Measurements from ENCODE around the gene TRPM2.
"Not testable (repeated sequence)": the region's sequence is repeated elsewhere in the genome, so short reads cannot be mapped to it uniquely, and the experiment has no call there.

The TRPM2 gene

GRCh38 chr21:44415073-44416025 is 61.9 kb downstream of the TRPM2 start:
- no peak for DNase-seq (ENCODE audit: low read depth)

DNA sequence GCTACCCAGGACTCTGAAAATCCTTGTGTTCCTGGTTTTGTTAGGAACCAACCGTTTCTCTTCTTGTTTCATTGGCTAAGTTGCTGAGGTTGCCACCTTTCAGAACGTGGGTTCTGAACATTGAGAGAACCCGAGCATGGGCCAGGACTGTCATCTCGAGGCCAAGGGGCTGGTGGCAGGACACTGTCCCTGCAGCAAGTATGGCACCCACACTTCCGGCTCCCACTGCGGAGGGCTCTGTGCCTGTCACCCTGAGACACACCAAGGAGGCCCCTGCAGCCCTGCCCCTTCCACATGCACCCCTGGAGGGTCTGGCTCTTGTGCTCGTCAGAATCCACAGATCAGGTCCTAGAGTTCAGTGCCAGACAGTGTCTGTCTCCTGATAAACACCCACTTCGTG is 62.8 kb downstream of the TRPM2 start:
- DNase-seq (ENCODE audit: low read depth), result no peak

- DNase-seq (ENCODE audit: low read depth), result not testable (repeated sequence)
These were observed 64.2 kb downstream of the TRPM2 start for GRCh38 chr21:44417621-44418107.

GRCh38 chr21:44418108-44418875 is 64.9 kb downstream of the TRPM2 start:
- DNase-seq (ENCODE audit: low read depth), result no peak

GRCh38 chr21:44418876-44419230 is 65.4 kb downstream of the TRPM2 start:
- no peak for DNase-seq (ENCODE audit: low read depth)

DNA sequence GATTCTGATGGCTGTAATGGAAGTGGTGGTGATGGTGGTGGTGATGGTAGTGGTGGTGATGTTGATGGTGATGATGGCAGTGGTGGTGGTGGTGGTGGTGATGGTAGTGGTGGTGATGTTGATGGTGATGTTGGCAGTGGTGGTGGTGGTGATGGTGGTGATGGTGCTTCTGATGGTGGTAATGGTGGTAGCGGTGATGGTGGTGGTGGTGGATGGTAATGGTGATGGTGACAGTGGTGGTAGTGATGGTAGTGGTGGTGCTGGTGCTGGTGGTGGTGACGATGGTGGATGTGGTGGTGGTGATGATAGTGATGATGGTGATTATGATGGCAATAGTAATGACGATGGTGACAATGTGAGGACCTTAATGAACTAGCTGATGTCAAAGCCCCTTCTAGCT is 66.3 kb downstream of the TRPM2 start:
- no peak for DNase-seq (ENCODE audit: low read depth)

DNA sequence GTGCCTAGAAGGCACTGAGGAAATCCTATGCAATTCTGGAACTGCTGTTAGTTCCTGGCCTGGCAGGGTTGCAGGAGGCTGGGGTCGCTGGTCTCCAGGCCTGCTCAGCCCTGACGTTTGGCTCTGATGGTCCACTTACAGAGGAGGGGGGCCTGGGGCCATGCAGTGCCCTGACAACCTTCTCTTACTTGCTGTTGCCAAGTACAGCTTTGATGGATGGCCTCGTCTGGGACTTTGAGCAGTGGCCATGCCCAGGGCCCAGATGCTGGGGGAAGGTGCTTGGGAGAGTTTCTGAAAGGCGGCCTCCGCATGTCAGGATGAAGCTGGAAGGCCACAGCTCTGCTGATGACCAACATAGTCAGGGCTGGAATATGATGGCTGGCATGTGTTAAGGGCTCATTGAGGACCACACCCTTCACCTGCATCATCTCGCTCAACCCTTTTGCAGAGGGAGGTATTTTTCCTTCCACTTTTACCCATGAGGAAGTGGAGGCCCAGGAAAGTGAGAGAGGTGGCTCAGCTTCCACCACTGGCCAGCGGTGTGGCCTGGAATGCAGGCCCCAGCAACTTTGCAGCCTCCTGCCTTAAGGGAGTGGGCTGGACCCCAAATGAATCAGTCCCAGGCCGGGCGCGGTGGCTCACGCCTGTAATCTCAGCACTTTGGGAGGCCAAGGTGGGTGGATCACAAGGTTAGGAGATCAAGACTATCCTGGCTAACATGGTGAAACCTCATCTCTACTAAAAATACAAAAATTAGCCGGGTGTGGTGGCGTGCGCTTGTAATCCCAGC is 67.2 kb downstream of the TRPM2 start:
- no peak for DNase-seq (ENCODE audit: low read depth)

DNA sequence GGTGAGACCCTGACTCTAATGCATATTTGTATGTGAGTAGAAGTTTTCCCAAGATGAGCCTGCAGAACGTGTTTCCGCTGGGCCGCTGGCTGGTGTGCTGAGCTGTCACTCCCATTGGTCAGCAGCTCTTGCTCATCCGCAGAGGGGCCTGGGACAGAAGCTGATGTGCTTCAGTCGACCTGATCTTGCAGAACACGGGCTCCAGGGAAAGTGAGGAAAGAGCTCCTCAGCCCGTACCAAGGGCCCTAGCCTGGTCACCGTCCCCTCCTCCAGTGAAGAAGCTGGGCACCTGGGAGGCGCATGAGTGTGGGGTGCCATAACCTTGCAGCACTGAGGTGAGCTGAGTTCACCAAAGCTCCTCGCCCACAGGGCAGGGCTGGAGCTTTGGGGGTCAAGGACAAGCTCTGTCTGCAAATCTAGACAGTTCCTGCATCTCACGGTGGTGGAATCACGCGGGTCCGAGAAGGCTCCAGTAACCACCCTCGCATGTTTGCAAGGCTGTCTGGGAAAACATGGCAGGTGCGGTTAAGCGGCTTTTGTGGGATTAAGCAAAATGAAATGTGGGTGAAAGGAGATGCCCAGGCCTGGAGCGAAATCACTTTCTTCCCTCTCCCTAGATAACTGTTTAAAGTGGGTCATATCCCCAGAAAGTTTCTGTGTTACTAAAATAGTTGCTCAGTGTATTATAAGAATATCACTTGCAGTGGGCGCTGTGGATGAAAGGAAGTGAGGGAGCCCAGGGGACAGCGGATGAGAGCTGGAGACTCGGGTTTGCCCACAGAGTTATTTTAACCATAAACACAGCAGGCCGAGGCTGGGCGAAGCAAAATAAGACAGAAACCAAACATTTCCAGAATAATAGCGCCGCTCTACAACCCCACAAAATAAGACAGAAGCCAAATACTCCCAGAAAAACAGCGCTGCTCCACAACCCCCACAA is 68.8 kb downstream of the TRPM2 start:
- DNase-seq (ENCODE audit: low read depth), result no peak

DNA sequence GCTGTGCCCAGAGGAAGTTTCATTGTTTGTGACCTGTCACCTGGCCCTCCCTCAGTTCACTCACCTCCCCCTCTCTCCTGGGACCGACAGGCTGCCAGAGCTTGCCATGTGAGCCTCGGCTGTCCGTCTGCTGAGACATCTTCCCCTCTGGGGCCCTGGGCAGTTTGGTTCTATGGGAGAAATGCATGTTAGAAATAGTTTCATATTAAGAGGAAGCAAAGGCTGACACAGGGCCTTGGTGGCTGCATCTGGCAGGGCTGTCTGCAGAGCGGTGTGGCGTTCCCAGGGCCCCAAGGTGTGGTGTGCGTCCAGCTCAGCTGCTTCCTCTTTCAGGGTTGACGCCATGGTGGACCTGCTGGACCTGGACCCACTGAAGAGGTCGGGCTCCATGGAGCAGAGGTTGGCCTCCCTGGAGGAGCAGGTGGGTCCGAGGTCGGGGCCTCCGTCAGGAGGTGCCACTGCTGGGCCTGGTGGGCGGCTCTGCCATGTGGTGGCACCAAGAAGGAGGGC is 69.9 kb downstream of the TRPM2 start:
- no peak for DNase-seq (ENCODE audit: low read depth)

DNA sequence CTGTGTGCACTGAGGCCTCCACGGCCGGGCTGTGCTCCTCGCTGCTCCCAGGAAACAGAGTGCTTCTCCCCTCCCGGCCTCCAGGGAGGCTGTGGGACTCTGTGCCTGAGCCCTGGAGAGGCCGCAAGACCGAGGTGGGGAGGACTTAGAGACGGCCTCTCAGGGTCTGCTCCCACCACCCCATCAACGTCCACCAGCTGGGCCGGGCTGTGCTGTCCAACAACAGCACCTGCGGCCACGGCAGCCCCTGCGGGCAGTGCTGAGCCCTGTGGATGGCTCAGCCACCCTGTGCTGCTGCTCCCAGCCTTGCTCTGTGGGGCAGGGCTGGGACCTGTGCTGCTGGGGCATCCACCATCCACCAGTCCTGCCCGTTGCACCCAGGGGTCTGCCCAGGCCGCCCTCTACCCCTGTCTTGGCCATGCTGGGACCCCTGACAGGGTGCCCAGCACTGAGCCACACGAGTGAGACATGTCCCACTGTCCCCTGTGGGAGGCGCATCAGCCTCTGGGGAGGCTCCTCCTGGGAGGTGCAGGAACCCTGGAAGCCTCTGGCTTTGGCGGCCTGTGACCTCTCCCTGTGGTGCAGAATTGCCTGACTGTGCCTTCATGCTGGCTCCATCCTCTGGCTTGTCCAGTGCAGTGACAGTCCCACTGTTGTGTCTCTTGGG is 70.7 kb downstream of the TRPM2 start:
- DNase-seq (ENCODE audit: low read depth), result no peak

DNA sequence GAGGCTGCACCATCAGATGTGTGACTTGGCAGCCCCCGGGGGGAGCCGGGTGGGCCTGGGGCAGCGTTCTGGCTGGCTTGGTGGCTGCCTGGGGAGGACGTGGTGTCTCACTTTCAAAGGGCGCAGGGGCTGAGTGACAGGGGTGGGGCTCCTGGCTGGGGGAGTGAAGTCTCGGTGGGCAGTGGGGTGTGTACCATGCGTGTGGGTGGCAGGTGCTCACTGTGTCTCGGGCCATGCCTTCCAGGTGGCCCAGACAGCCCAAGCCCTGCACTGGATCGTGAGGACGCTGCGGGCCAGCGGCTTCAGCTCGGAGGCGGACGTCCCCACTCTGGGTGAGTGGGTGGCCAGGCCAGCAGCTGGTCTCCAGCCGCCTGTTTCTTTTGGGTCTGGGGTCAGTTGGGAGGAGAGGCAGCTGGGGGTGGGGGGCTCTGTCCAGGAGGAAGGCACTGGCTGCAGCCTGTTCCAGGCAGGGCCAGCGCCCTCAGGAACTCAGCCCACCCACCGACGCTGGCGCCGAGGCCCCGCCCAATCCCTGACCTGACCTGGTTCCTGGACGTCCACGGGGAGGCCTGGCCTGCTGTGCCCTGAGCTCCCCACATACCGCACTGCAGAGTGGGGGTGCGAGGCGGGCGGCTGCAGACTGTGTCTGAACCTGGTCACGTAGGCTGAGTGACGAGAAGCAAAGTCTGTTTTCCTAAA is 71.3 kb downstream of the TRPM2 start:
- no peak for DNase-seq (ENCODE audit: low read depth)

DNA sequence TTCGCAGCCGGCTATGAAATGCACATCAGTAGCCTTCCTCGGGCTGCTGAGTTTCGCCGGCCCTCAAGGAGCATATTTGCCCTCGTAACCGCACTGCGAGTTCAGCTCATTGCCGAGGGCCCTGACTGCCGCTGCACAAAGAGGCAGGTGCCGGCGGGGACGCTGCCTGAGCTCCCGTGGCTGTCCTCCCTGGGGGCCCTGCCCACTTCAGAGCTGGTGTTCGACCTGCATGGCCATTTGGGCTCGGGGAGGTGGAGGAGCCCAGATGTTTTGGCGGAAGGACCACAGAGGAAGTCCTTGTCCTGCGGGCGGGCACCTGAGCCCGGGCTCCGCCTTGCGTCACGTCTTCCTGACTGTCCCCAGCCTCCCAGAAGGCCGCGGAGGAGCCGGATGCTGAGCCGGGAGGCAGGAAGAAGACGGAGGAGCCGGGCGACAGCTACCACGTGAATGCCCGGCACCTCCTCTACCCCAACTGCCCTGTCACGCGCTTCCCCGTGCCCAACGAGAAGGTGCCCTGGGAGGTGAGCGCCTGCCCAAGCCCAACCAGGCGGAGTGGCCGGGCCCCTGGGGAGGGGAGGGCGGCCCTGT is 72.0 kb downstream of the TRPM2 start:
- no peak for DNase-seq (ENCODE audit: low read depth)

GRCh38 chr21:44425895-44426662 is 72.7 kb downstream of the TRPM2 start:
- DNase-seq (ENCODE audit: low read depth), result no peak

- DNase-seq (ENCODE audit: low read depth), result no peak
These were observed 73.3 kb downstream of the TRPM2 start for GRCh38 chr21:44426663-44427191.

DNA sequence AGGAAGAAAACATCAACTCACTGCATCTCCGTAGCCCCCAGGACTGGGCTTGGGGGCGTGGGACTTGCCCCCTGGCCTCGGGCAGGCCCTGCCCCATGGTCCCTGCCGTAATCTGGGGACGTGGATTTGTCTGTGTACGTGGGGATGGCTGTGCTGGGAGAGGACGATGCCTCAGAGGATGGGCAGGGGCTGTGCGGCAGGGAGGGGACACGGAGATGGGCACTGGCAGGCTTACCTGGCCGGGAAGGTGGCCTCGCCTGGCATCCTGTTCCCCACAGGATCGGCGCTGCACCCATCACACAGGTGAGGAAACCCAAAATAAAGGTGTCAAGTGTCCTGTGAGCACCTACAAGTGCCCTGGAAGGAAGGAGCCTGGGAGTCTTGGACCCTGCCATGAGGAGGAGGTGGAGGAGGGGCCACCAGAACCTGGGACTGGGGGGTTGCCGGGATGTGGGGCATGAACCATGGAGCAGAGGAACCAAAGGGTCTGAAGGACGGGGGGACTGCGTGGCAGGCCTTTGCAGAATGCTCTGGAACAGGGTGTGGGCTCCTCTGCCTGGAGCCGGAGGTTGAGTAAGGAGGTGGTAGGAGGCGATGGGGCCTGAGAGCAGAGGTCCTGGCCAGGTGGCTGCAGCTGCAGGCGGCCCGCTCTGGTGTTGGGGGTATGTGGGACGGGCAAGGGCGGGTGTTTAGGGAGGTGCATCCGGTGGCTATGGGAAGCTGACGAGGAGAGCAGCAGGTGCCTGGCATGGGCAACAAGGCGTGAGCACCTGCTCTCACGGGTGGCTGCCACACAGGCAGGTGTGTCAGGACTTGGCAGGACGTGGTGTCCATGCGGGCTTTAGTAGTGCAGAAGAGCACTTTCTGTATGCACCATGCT is 74.1 kb downstream of the TRPM2 start:
- DNase-seq (ENCODE audit: low read depth), result no peak

DNA sequence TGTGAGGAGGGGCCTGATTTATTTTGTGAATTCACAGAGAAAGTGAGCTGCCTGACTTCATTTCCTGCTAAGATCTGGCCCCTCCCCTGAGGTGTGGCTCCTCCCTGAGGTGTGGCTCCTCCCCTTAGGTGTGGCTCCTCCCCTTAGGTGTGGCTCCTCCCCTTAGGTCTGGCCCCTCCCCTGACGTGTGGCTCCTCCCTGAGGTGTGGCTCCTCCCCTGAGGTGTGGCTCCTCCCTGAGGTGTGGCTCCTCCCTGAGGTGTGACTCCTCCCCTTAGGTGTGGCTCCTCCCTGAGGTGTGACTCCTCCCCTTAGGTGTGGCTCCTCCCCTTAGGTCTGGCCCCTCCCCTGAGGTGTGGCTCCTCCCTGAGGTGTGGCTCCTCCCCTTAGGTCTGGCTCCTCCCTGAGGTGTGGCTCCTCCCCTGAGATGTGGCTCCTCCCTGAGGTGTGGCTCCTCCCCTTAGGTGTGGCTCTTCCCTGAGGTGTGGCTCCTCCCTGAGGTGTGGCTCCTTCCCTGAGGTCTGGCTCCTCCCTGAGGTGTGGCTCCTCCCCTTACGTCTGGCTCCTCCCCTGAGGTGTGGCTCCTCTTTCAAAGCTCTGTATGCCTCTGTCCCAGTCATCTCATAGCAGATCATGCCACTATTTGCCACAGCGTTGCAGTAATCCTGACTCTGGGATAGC is 75.0 kb downstream of the TRPM2 start:
- DNase-seq (ENCODE audit: low read depth), result no peak

- DNase-seq (ENCODE audit: low read depth), result no peak
These were observed 76.5 kb downstream of the TRPM2 start for GRCh38 chr21:44429894-44430293.

Measured in fibroblast of gingiva (primary cell).